Chondrocyte (in vitro differentiated cells): ENCODE measurements around the gene UCK1. TPM values are rescaled to one million over a fixed set of nuclear protein-coding genes. Genes with fewer than 3 reads are reported as not detected.

Experiments used
- DNase-seq: peaks from one replicate; pipeline ENCODE4 v3.0.0; 2021; ENCODE audit warnings: mixed read lengths, low spot score
- H3K27ac Mint-ChIP-seq: one replicate; pipeline ENCODE4 v1.8.0; 2021; ENCODE audit warnings: mild to moderate bottlenecking, moderate library complexity, mixed read lengths; ENCODE audit not compliant: unreplicated experiment
- H3K27me3 Mint-ChIP-seq: 2 replicates; pipeline ENCODE4 v1.8.0; 2021; ENCODE audit warnings: low read depth, mixed read lengths
- H3K36me3 Mint-ChIP-seq: 2 replicates; pipeline ENCODE4 v1.8.0; 2021; ENCODE audit warnings: low read depth, mixed read lengths
- H3K4me1 Mint-ChIP-seq: 2 replicates; pipeline ENCODE4 v1.8.0; 2021; ENCODE audit warnings: low read depth, mild to moderate bottlenecking, mixed read lengths
- H3K4me3 Mint-ChIP-seq: one replicate; pipeline ENCODE4 v1.8.0; 2021; ENCODE audit warnings: mild to moderate bottlenecking, moderate library complexity, mixed read lengths; ENCODE audit not compliant: unreplicated experiment
- H3K9me3 Mint-ChIP-seq: 2 replicates; pipeline ENCODE4 v1.8.0; 2021; ENCODE audit warnings: low read depth, mixed read lengths
- CTCF ChIP-seq: fragments of 200-600 bp; sonication (generic); IDR thresholded peaks from 2 replicates; pipeline ENCODE4 v1.5.0; 2021; ENCODE audit warnings: antibody characterized with exemption, mild to moderate bottlenecking, moderate library complexity
- total RNA-seq: library from RNA; stranded (reverse); gene quantifications from 3 replicates; pipeline ENCODE4 v1.2.1, GENCODE V29; 2021

UCK1 gene
- total RNA-seq, 1 donor from 2014 or later = 18.3 TPM

- Mint-ChIP-seq H3K36me3 (peaks cover 13% of the 10 kb centered on the region), H3K4me1 (no peaks in the 10 kb centered on the region), H3K27me3 (no peaks in the 10 kb centered on the region), H3K9me3 (no peaks in the 10 kb centered on the region), H3K4me3 (no peak overlapping the region), H3K27ac (no peak overlapping the region)
- TF ChIP-seq CTCF = peak; percentile 8
- no peak for DNase-seq
Measured at GRCh38 chr9:131577005-131578000, 46.2 kb upstream of the UCK1 start.

- H3K27me3 Mint-ChIP-seq = no peaks in the 10 kb centered on the region
- DNase-seq = no peak
- H3K36me3 Mint-ChIP-seq = peaks cover 9% of the 10 kb centered on the region
- H3K4me3 Mint-ChIP-seq = no peak overlapping the region
- no peak for TF ChIP-seq CTCF
- H3K9me3 Mint-ChIP-seq = no peaks in the 10 kb centered on the region
- H3K4me1 Mint-ChIP-seq = no peaks in the 10 kb centered on the region
- H3K27ac Mint-ChIP-seq = no peak overlapping the region
Measured at GRCh38 chr9:131575946-131576853, 45.1 kb upstream of the UCK1 start.

- Mint-ChIP-seq H3K27ac (no peak overlapping the region), H3K4me1 (no peaks in the 10 kb centered on the region), H3K4me3 (no peak overlapping the region), H3K9me3 (no peaks in the 10 kb centered on the region), H3K27me3 (no peaks in the 10 kb centered on the region), H3K36me3 (peaks cover 10% of the 10 kb centered on the region)
- no peak for TF ChIP-seq CTCF
- no peak for DNase-seq
Measured at GRCh38 chr9:131574730-131575640, 43.9 kb upstream of the UCK1 start.

GRCh38 chr9:131567910-131568309, 36.8 kb upstream of the UCK1 start:
- peaks cover 9% of the 10 kb centered on the region for H3K36me3 Mint-ChIP-seq
- no peaks in the 10 kb centered on the region for H3K4me1 Mint-ChIP-seq
- H3K4me3 Mint-ChIP-seq = no peak overlapping the region
- H3K27ac Mint-ChIP-seq = no peak overlapping the region
- TF ChIP-seq CTCF = no peak
- H3K27me3 Mint-ChIP-seq = no peaks in the 10 kb centered on the region
- DNase-seq = peak; percentile 72
- H3K9me3 Mint-ChIP-seq = peaks cover under 1% of the 10 kb centered on the region
